ENCODE results near the gene MAP3K2. TPM values are rescaled to one million over a fixed set of nuclear protein-coding genes. Genes with fewer than 3 reads are reported as not detected.

The MAP3K2 gene
- total and polyA plus RNA-seq, 10 of the 15 experiments (the other 5 are each of a cell fraction or from before 2014, with no cell fraction given): 2.7 to 39.6 (median 16.1) TPM

DNA sequence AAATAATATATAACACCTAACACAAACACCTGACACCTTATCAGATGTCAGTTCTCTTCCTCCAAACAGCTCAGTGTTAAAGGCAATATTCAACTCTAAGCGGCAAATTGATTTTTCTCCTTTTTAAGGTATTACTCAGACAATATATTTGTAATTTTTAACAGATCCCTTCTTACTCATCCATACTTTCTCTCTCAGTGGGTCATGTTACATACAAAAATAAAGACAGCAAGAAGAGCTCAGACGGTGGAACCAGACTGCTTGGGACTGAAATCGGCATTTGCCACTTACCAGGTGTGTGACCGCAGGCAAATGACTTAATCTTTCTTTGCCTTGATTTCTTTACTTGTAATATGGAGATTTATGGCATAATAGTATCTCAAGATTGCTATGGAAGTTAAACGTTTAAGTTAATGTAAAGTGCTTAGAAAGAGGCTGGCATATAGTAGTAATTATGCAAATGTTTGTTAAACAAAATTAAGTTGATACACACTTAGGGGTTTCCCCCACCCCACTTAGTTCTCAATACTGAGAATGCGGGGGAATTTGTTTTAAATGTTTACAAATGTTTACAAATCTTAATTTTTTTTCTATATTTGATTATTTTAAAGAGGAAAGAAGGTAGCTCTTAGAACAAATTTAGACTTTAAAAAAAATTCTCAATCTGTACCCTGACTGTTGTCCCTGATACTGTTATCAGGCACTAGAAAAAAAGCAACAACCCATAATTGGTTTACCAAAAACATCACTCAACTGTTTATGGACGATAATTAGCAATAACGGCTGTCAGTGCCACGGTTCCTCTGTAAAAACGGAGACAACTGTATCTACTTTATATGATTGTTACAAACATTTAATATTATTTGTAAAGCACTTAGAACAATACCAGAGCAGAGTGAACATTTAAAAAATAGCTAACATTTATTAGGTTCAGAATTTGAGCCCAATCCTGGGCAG lies 25.6 kb downstream of the MAP3K2 start:
- Histone ChIP-seq H3K27me3 (replicated peaks in 1 of 2; ENCODE audit: control insufficient read depth in 2 of 2, insufficient read depth in 2 of 2, low read length in 1 of 2) (no peaks in the 10 kb centered on the region), H3K27ac (ENCODE audit: control insufficient read depth, insufficient read depth) (no peak overlapping the region), H3K4me2 (ENCODE audit: control insufficient read depth, insufficient read depth) (no peak overlapping the region), H3K9ac (ENCODE audit: control insufficient read depth, insufficient read depth, low read length) (no peak overlapping the region), H3K36me3 (ENCODE audit: control insufficient read depth in 2 of 2, insufficient read depth in 2 of 2, low read length in 1 of 2) (no peaks in the 10 kb centered on the region; a peak in 1 of 4 replicates), H3K9me3 (replicated peaks; ENCODE audit: control insufficient read depth, insufficient read depth, low read length) (no peaks in the 10 kb centered on the region), H3K79me2 (ENCODE audit: control insufficient read depth, insufficient read depth, low read length) (peaks cover 29% of the 10 kb centered on the region), H3K4me1 (ENCODE audit: control insufficient read depth, insufficient read depth, low read length) (no peaks in the 10 kb centered on the region), H3K4me3 (no peak overlapping the region), H4K20me1 (ENCODE audit: control insufficient read depth, insufficient read depth) (no peaks in the 10 kb centered on the region; the same call in 1 of the 2 replicates), H2AFZ (ENCODE audit: control insufficient read depth, low read depth, low read length) (no peak overlapping the region)
- intact Hi-C loops (cut with micrococcal nuclease; ENCODE audit: unreplicated experiment): no loop called here
- RAD21 ChIA-PET (ENCODE audit: unreplicated experiment): no interaction called here
- no peak; the same call in 2 of the 3 replicates for ATAC-seq
- 82% methylated on average over 10 of the region's 10 CpGs for WGBS (ENCODE audit: insufficient coverage, insufficient replicate concordance, low lambda C conversion rate, missing lambda C conversion rate)
- CTCF ChIA-PET: interaction anchor here (0.7 to 1.0 kb wide), 2 partner anchors 20 to 54 kb away, joined by 4 read pairs; no protein-coding TSS in a partner anchor
- FAIRE-seq: no peak
- DNase-seq (ENCODE audit: low read depth, low spot score): no peak
- no TSS peak for BruUV-seq (replicated peaks)
- TF ChIP-seq NR2C2 (IDR thresholded peaks at IDR 0.05; ENCODE audit: borderline replicate concordance, control insufficient read depth, insufficient read length, low read depth) (no peak), HCFC1 (IDR thresholded peaks at IDR 0.05; ENCODE audit: low read length) (no peak), WRNIP1 (IDR thresholded peaks at IDR 0.05; ENCODE audit: borderline replicate concordance, low read depth, low read length) (no peak), TAF1 (IDR thresholded peaks at IDR 0.05; ENCODE audit: borderline replicate concordance, low read depth, low read length) (no peak), KDM1A (IDR thresholded peaks at IDR 0.05; ENCODE audit: borderline replicate concordance) (no peak), SMAD1 (IDR thresholded peaks at IDR 0.05; ENCODE audit: low read depth, partially characterized antibody) (no peak), NRF1 (conservative IDR thresholded peaks at IDR 0.05; ENCODE audit: low read depth, low read length) (no peak), TARDBP (IDR thresholded peaks at IDR 0.05; ENCODE audit: borderline replicate concordance) (no peak), SUPT20H (IDR thresholded peaks at IDR 0.05; ENCODE audit: borderline replicate concordance, control insufficient read depth, low read depth, low read length) (no peak)
- TF ChIP-seq, protein P1, sequence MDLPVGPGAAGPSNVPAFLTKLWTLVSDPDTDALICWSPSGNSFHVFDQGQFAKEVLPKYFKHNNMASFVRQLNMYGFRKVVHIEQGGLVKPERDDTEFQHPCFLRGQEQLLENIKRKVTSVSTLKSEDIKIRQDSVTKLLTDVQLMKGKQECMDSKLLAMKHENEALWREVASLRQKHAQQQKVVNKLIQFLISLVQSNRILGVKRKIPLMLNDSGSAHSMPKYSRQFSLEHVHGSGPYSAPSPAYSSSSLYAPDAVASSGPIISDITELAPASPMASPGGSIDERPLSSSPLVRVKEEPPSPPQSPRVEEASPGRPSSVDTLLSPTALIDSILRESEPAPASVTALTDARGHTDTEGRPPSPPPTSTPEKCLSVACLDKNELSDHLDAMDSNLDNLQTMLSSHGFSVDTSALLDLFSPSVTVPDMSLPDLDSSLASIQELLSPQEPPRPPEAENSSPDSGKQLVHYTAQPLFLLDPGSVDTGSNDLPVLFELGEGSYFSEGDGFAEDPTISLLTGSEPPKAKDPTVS (IDR thresholded peaks at IDR 0.05; ENCODE audit: low read depth, low read length): no peak
- in situ Hi-C loops (cut with MboI): no loop called here
- SMC1A ChIA-PET (ENCODE audit: uncharacterized antibody, unreplicated experiment): interaction anchor here (1.1 kb wide), 1 partner anchor 53 kb away, joined by 3 read pairs; no protein-coding TSS in a partner anchor
- POLR2A ChIA-PET: no interaction called here
